Hepatocyte (in vitro differentiated cells): Measurements from ENCODE around the gene CHMP1A. TPM values are rescaled to one million over a fixed set of nuclear protein-coding genes. Genes with fewer than 3 reads are reported as not detected.

ENCODE experiments used
- DNase-seq: peaks from one replicate; pipeline ENCODE4 v3.0.0-alpha.2; 2016; ENCODE audit warnings: low spot score
- H2AFZ ChIP-seq: fragments of 200-600 bp; sonication (generic); 2 replicates; pipeline ENCODE4 v1.6.0; 2016; ENCODE audit warnings: antibody characterized with exemption, mild to moderate bottlenecking
- H3K27ac ChIP-seq: fragments of 200-600 bp; sonication (generic); 2 replicates; pipeline ENCODE4 v1.5.1; 2016; ENCODE audit warnings: mild to moderate bottlenecking
- H3K27me3 ChIP-seq: fragments of 200-600 bp; sonication (generic); 2 replicates; pipeline ENCODE4 v1.6.1; 2016
- H3K36me3 ChIP-seq: fragments of 200-600 bp; sonication (generic); replicated peaks from 2 replicates; pipeline ENCODE4 v1.5.1; 2016; ENCODE audit warnings: low read depth; ENCODE audit not compliant: insufficient read depth
- H3K4me1 ChIP-seq: fragments of 200-600 bp; sonication (generic); 2 replicates; pipeline ENCODE4 v1.5.1; 2016; ENCODE audit warnings: mild to moderate bottlenecking, moderate library complexity; ENCODE audit not compliant: insufficient read depth
- H3K4me2 ChIP-seq: fragments of 200-600 bp; sonication (generic); 2 replicates; pipeline ENCODE4 v1.6.0; 2016
- H3K4me3 ChIP-seq: fragments of 200-600 bp; sonication (generic); 2 replicates; pipeline ENCODE4 v1.5.1; 2016; ENCODE audit warnings: mild to moderate bottlenecking
- H3K79me2 ChIP-seq: fragments of 200-600 bp; sonication (generic); 2 replicates; pipeline ENCODE4 v1.6.0; 2017; ENCODE audit warnings: mild to moderate bottlenecking
- H3K9me2 ChIP-seq: fragments of 200-600 bp; sonication (generic); replicated peaks from 2 replicates; pipeline ENCODE4 v1.6.0; 2017; ENCODE audit warnings: mild to moderate bottlenecking; ENCODE audit not compliant: insufficient read depth
- H3K9me3 ChIP-seq: fragments of 200-600 bp; sonication (generic); 2 replicates; pipeline ENCODE4 v1.5.1; 2016; ENCODE audit warnings: low read depth, mild to moderate bottlenecking
- H4K20me1 ChIP-seq: fragments of 200-600 bp; sonication (generic); 2 replicates; pipeline ENCODE4 v1.6.0; 2016; ENCODE audit warnings: mild to moderate bottlenecking; ENCODE audit not compliant: insufficient read depth, poor library complexity, severe bottlenecking
- EZH2 ChIP-seq: fragments of 200-600 bp; sonication (generic); IDR thresholded peaks from 2 replicates; pipeline ENCODE4 v1.6.1; 2016; ENCODE audit warnings: antibody characterized with exemption, mild to moderate bottlenecking, borderline replicate concordance
- EZH2phosphoT487 ChIP-seq: fragments of 200-600 bp; sonication (generic); IDR thresholded peaks from one replicate; pipeline ENCODE4 v1.6.1; 2018; ENCODE audit warnings: antibody characterized with exemption, mild to moderate bottlenecking, low read depth, moderate library complexity; ENCODE audit not compliant: unreplicated experiment, severe bottlenecking
- WGBS: methylation state at CpG from one replicate; pipeline ENCODE4 v1.1.6; 2016; ENCODE audit warnings: low lambda C conversion rate; ENCODE audit errors: missing lambda C conversion rate; 5-methylcytosine and 5-hydroxymethylcytosine counted together
- polyA plus RNA-seq: library from polyadenylated mRNA; unstranded; fragments of >200 nt; fragmentation: Nextera tagmentation; extraction: Ambion mirVana; gene quantifications from 2 replicates; pipeline ENCODE4 v1.2.1, GENCODE V29; 2016
- total RNA-seq: library from RNA; depleted of rRNA; stranded (reverse); fragments of >200 nt; gene quantifications from 2 replicates; pipeline ENCODE4 v1.2.3, GENCODE V29; 2014
- TF ChIP-seq, protein P1 (sequence below): fragments of 200-600 bp; sonication (generic); IDR thresholded peaks from 2 replicates; pipeline ENCODE4 v1.5.1; 2016; ENCODE audit warnings: antibody characterized with exemption, mild to moderate bottlenecking; ENCODE audit not compliant: poor library complexity

CHMP1A gene
- total and polyA plus RNA-seq, 2 experiments from 2014 or later: 73.2 to 104 TPM

DNA sequence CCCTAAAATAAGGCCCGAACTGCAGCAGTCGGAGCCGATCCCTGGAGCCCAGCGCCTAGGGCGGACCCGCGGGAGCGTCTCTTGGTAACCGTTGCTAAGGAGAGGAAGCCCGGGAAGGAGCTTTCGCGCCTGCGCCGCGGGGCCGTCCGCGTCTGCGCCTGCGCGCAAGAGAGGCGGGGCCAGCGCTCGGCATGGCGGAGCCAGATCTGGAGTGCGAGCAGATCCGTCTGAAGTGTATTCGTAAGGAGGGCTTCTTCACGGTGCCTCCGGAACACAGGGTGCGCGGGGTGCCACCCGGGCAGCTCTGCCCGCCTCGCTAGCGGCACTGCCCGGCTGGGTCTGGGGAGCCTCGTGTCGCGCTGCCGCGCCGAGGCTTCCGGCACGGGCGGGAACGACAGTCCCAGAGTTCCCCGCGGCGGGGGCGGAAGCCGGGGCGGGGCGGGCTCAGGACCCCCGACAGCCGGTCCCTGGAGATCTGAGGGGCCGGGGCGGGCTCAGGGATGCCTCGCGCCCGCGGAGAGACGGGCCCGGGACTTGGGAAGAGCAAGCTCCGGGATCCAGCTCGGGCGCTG is 29.1 kb upstream of the CHMP1A start, which contains the start of gene CDK10:
Gene CDK10, plus strand, starts transcription at position 170 of the 572 bp plus-strand sequence. Its CDS starts 22 bp downstream, at position 192.
- Histone ChIP-seq H4K20me1 (peaks cover 4% of the 10 kb centered on the region), H3K79me2 (peaks cover 28% of the 10 kb centered on the region), H3K4me2 (peak within 1 kb of the TSS; percentile 81), H2AFZ (peak within 1 kb of the TSS; percentile 91), H3K4me3 (peak within 1 kb of the TSS; percentile 68), H3K27ac (peak within 1 kb of the TSS; percentile 93), H3K9me2 (no peaks in the 10 kb centered on the region), H3K9me3 (no peaks in the 10 kb centered on the region), H3K36me3 (no peaks in the 10 kb centered on the region), H3K27me3 (no peaks in the 10 kb centered on the region), H3K4me1 (peaks cover 11% of the 10 kb centered on the region)
- DNase-seq: peak; percentile 94
- TF ChIP-seq, protein P1, sequence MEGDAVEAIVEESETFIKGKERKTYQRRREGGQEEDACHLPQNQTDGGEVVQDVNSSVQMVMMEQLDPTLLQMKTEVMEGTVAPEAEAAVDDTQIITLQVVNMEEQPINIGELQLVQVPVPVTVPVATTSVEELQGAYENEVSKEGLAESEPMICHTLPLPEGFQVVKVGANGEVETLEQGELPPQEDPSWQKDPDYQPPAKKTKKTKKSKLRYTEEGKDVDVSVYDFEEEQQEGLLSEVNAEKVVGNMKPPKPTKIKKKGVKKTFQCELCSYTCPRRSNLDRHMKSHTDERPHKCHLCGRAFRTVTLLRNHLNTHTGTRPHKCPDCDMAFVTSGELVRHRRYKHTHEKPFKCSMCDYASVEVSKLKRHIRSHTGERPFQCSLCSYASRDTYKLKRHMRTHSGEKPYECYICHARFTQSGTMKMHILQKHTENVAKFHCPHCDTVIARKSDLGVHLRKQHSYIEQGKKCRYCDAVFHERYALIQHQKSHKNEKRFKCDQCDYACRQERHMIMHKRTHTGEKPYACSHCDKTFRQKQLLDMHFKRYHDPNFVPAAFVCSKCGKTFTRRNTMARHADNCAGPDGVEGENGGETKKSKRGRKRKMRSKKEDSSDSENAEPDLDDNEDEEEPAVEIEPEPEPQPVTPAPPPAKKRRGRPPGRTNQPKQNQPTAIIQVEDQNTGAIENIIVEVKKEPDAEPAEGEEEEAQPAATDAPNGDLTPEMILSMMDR: no peak
- no peak for TF ChIP-seq EZH2phosphoT487
- TF ChIP-seq EZH2: no peak
- 3% methylated on average over 48 of the region's 67 CpGs for WGBS

DNA sequence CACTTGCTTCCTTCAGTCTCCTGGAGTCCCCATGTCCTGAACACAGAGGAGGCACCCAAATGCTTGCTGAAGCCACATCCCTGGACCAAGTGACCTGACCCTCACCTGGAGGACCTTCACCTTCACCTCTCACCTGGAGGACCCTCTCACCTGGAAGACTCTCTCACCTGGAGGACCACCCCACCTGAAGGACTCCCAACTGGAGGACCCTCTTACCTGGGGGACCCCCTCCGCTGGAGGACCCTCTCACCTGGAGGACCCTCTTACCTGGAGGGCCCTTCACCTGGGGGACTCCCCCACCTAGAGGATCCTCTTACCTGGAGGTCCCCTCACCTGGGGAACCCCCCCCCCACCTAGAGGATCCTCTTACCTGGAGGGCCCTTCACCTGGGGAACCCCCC is 28.4 kb upstream of the CHMP1A start:
- WGBS: 100% methylated on average over 1 of the region's 1 CpG
- H3K9me2 ChIP-seq: no peaks in the 10 kb centered on the region
- no peaks in the 10 kb centered on the region for H3K36me3 ChIP-seq
- H3K27ac ChIP-seq: no peak overlapping the region
- no peaks in the 10 kb centered on the region for H3K27me3 ChIP-seq
- TF ChIP-seq EZH2: no peak
- TF ChIP-seq, protein P1: no peak
- TF ChIP-seq EZH2phosphoT487: no peak
- peaks cover 4% of the 10 kb centered on the region for H4K20me1 ChIP-seq
- no peak overlapping the region for H2AFZ ChIP-seq
- peaks cover 11% of the 10 kb centered on the region for H3K4me1 ChIP-seq
- no peak overlapping the region for H3K4me3 ChIP-seq
- H3K79me2 ChIP-seq: peaks cover 28% of the 10 kb centered on the region
- DNase-seq: no peak
- H3K4me2 ChIP-seq: peak overlapping the region; percentile 81
- no peaks in the 10 kb centered on the region for H3K9me3 ChIP-seq

DNA sequence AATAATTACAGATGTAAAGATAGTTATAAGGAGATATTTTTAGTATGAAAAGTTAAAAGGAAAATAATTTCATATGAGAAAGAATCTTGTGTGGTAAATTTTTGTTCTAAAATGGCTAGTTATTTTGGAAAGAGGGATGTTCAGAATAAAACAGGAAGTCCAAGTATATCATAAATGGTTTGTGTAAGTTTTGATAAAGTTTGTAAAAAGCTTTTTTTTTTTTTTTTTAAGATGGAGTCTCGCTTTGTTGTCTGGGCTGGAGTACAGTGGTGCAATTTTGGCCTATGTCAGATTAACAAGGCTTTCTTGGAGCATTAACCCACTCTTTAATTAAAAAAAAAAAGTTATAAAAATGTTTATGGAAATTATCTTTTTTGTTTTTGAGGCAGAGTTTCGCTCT is 20.8 kb upstream of the CHMP1A start:
- Histone ChIP-seq H3K79me2 (no peaks in the 10 kb centered on the region), H3K9me3 (peaks cover 4% of the 10 kb centered on the region), H3K4me3 (no peak overlapping the region), H3K9me2 (no peaks in the 10 kb centered on the region), H3K36me3 (no peaks in the 10 kb centered on the region), H3K27ac (no peak overlapping the region), H4K20me1 (no peaks in the 10 kb centered on the region), H3K4me1 (no peaks in the 10 kb centered on the region), H3K27me3 (no peaks in the 10 kb centered on the region), H3K4me2 (no peak overlapping the region), H2AFZ (no peak overlapping the region)
- 88% methylated on average over 2 of the region's 2 CpGs for WGBS
- no peak for DNase-seq
- TF ChIP-seq, protein P1: no peak
- no peak for TF ChIP-seq EZH2
- no peak for TF ChIP-seq EZH2phosphoT487
